NCI-H146 (cell line): ENCODE measurements around the gene SERPINC1.
"Not testable (repeated sequence)": the region's sequence is repeated elsewhere in the genome, so short reads cannot be mapped to it uniquely, and the experiment has no call there.

Experiments used
- DNase-seq: peaks from one replicate; lab custom pipeline; 2025; lab: John Stamatoyannopoulos, UW

SERPINC1 gene

DNA sequence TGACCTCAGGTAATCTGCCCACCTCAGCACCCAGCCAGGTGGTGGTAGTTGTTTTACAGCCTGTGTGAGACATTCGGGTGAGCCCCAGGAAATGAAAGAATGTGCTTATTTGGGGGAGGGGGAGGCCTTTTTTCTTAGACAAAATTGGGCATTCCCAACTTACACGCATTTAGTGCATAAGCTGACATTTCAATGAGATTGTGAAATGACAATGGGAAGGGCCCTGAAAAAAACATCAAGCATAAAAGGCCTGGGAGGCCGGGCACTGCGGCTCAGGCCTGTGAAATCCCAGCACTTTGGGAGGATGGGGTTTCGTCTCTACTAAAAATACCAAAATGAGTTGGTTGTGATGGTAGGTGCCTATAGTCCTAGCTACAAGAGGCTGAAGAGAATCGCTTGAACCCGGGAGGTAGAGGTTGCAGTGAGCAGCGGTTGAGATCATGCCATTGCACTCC, 54.3 kb downstream of the SERPINC1 start:
- no peak for DNase-seq

DNA sequence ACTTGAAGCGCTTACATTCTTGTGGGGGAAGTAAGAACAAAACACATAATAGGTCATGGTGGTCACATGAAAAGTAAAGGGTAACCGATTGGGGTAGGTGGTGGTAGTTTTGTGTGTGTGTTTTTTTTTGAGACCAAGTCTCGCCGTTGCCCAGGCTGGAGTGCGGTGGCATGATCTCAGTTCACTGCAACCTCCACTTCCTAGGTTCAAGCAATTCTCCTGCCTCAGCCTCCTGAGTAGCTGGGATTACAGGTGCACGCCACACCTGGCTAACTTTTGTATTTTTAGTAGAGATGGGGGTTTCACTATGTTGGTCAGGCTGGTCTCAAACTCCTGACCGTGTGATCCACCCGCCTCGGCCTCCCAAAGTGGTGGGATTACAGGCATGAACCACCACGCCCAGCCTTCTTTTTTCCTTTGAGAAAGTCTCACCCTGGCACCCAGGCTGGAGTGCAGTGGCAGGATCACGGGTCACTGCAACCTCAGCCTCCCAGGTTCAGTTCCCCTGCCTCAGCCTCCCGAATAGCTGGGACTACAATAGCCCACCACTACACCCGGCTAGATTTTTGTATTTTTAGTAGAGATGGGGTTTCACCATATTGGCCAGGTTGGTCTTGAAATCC, 54.9 kb downstream of the SERPINC1 start:
- not testable (repeated sequence) for DNase-seq

DNA sequence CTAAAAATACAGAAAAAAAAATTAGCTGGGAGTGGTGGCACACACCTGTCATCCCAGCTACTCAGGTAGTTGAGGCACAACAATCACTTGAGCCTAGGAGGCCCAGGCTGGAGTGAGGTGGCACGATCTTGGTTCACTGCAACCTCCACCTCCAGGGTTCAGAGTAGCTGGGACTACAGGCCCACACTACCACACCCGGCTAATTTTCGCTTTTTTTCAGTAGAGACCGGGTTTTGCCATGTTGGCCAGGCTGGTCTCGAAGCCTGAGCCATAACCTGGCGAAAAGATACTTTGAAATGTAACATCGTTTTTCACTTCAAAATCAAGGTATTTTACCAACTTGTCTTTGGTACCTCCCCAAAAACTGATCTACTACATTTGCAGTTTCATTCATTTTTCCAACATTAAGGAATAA, 55.4 kb downstream of the SERPINC1 start:
- DNase-seq: no peak

DNA sequence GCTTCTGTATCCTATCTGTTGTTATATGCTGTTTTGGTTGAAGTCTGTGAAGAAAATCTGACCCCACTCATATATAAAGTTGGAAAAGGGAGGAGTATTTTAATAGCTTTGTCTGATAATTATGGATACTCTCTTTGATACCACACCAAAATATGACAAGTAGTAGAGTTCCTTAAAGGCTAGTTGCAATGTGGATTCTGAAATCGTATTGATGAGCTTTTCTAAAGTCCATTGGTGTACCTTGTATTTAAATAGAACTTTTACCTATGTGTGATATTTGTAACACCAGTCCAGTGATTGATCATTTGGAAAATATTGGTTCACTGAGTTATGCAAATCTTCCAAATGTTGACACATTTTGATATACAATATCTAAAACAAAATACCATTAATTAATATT, 57.1 kb downstream of the SERPINC1 start:
- no peak for DNase-seq

DNA sequence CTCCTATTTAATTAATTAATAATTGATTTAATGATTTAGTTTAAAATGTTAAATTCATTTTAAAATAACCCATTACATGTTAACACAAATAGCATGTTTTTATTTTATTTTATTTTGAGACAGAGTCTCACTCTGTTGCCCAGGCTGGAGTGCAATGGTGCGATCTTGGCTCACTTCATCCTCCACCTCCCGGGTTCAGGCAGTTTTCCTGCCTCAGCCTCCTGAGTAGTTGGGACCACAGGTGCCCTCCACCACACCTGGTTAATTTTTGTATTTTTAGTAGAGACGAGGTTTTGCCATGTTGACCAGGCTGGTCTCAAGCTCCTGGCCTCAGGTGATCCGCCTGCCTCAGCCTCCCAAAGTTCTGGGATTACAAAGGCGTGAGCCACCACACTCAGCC, 57.6 kb downstream of the SERPINC1 start:
- not testable (repeated sequence) for DNase-seq

DNA sequence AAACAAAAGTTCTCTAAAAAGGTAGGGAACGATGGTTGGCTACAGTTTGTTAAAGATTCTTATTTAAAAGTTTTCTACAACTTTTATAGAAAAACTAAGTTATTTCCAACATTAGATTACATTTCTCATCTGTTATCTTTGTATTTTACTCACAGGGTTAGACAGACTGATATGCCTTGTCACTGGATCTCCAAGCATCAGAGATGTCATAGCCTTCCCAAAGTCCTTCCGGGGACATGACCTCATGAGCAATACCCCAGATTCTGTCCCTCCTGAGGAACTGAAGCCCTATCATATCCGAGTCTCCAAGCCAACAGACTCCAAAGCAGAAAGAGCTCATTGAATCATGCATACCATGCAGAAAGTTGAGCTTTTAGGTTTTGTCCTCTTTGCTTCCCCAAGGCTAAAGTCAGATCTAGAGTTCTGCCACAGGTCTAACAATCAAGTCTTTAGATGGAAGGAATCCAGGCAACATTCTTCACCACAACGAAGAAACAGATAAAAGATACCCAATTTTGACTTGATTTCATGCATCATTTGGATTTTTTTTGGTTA, 59.7 kb downstream of the SERPINC1 start:
- DNase-seq: no peak

DNA sequence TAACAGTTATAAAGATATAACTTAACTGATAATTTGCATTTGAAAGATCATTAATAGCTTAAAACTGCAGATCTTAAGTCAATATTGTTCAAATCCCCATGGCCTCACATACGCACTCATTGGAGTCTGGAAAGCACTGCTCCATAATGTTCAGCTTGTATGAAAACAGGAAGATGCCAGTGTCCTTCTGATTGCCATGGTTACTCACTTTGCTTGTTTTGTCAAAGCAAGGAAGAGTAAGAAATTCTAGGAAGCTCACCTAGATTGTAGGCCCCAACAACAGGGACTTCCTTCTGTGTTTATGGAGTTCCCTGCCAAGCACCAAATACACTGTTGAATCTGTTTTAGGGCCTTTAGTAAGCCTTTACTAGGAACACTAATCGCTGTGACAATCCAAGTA, 60.2 kb downstream of the SERPINC1 start:
- no peak for DNase-seq

DNA sequence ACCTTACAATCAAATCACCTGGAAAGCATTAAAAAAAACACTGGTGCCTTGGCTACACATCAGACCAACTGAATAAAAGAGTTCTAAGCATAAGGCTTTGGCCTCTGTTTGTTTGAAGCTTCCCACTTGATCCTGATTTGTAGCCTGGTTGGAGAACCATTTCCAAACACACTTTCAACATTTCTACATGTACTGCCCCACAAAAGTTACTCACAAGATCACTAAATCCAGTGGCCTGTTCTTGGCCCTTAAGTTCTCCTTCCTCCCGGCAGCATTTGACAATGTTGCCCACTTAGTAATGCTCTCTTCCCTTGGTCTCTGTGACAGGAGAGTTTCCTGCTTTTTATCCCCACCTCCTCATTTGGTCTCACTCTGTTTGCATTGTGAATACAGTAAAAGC, 61.1 kb downstream of the SERPINC1 start:
- no peak for DNase-seq
